ENCODE results near the gene KRTDAP. TPM values are rescaled to one million over a fixed set of nuclear protein-coding genes. Genes with fewer than 3 reads are reported as not detected.

KRTDAP gene
- total and polyA plus RNA-seq, 10 of the 15 experiments (the other 5 are each of a cell fraction or from before 2014, with no cell fraction given) = 0.23 TPM; not detected in 9

DNA sequence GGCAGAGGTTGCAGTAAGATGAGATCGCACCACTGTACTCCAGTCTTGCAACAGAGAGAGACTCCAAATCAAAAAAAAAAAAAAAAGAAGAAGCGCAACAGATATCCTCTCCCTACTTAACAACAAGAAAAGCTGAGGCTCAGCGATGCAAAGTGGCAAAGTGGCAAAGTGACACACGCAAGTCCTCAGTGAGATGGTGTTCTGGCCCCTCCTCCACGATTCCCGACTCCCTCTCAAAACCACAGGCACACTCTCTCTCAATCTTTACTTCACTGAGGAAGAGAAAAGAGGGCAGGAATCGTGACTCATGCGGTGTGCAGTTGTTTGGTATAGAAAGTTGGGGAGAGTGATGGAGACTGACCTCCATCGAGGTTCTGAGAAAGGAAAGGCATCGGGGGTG lies 29.7 kb downstream of the KRTDAP start (continued):
- TF ChIP-seq RUNX3 (IDR thresholded peaks at IDR 0.05; ENCODE audit: low read length) (peak; percentile 36; the same call in 1 of the 2 replicates), SUPT20H (IDR thresholded peaks at IDR 0.05; ENCODE audit: borderline replicate concordance, control insufficient read depth, low read depth, low read length) (no peak), SP1 (IDR thresholded peaks at IDR 0.05; ENCODE audit: low read depth, low read length) (no peak), TCF12 (IDR thresholded peaks at IDR 0.05; ENCODE audit: low read depth, low read length) (no peak), BCL11A (IDR thresholded peaks at IDR 0.05; ENCODE audit: low read depth, low read length) (no peak), ZNF384 (IDR thresholded peaks at IDR 0.05; ENCODE audit: borderline replicate concordance, low read depth, low read length) (peak; percentile 67; the same call in 1 of the 2 replicates), SIN3A (IDR thresholded peaks at IDR 0.05; ENCODE audit: low read depth, low read length) (no peak)
- TF ChIP-seq, protein P1, sequence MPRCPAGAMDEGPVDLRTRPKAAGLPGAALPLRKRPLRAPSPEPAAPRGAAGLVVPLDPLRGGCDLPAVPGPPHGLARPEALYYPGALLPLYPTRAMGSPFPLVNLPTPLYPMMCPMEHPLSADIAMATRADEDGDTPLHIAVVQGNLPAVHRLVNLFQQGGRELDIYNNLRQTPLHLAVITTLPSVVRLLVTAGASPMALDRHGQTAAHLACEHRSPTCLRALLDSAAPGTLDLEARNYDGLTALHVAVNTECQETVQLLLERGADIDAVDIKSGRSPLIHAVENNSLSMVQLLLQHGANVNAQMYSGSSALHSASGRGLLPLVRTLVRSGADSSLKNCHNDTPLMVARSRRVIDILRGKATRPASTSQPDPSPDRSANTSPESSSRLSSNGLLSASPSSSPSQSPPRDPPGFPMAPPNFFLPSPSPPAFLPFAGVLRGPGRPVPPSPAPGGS (IDR thresholded peaks at IDR 0.05; ENCODE audit: borderline replicate concordance, insufficient read depth, low read depth, low read length, poor library complexity, severe bottlenecking) = no peak

DNA sequence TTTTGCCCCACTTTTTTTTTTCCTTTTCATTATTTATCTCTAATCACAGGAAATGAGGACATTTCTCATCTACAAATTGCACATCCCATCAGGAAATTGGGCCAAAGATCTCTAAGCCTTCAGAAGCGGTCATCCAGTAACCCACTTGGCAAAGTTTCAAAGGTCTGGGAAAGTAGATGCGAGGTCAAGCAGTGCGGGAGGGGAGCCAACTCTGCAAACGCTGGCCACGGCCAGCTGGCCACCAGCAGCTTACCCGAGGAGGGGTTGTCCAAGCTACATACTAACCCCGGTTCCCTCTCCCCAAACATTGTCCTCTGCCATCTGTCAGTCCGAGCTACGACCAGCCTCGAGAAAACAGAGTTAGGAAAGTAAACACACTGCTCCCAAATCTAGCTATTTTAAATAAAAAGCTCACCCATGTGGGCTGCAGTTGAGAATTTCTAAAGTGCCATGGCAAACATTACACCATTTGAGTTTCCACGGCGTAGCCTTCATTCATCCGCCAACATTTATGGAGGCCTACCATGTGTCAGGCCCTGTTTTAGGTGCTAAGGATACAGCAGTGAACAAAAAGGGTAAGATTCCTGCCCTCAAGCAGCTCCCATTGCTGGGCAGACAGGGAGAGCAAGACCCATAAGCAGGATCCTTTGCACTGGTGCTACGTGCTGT lies 30.7 kb downstream of the KRTDAP start:
- H3K36me3 ChIP-seq (ENCODE audit: control insufficient read depth in 2 of 2, insufficient read depth in 2 of 2, low read length in 1 of 2) = no peaks in the 10 kb centered on the region
- intact Hi-C loops (cut with micrococcal nuclease; ENCODE audit: unreplicated experiment) = loop anchor here (2.0 kb wide), 1 partner anchor 51 kb away; no protein-coding TSS in a partner anchor
- no peaks in the 10 kb centered on the region for H3K9me3 ChIP-seq (replicated peaks; ENCODE audit: control insufficient read depth, insufficient read depth, low read length)
- 98% methylated on average over 14 of the region's 14 CpGs for WGBS (ENCODE audit: insufficient coverage, insufficient replicate concordance, low lambda C conversion rate, missing lambda C conversion rate)
- H3K27me3 ChIP-seq (replicated peaks in 1 of 2; ENCODE audit: control insufficient read depth in 2 of 2, insufficient read depth in 2 of 2, low read length in 1 of 2) = no peaks in the 10 kb centered on the region
- CTCF ChIA-PET = interaction anchor here (1.1 to 8.5 kb wide), 12 partner anchors 9 to 114 kb away, joined by 3 to 86 read pairs (median 5); partner anchors contain the start of gene FFAR1
- H3K4me2 ChIP-seq (ENCODE audit: control insufficient read depth, insufficient read depth) = peak overlapping the region; percentile 77
- ATAC-seq = no peak
- BruUV-seq (replicated peaks) = TSS peak; percentile 85
- H3K9ac ChIP-seq (ENCODE audit: control insufficient read depth, insufficient read depth, low read length) = peak overlapping the region; percentile 30; the same call in 1 of the 2 replicates
- H3K4me3 ChIP-seq = peak overlapping the region; percentile 7; the same call in 1 of the 2 replicates
- DNase-seq (ENCODE audit: low read depth, low spot score) = no peak
- POLR2A ChIA-PET = interaction anchor here (0.8 to 4.4 kb wide), 8 partner anchors 7 to 127 kb away, joined by 3 to 35 read pairs (median 6); partner anchors contain the start of genes FFAR1 and FFAR2
- in situ Hi-C loops (cut with MboI) = no loop called here
- peaks cover 76% of the 10 kb centered on the region for H3K4me1 ChIP-seq (ENCODE audit: control insufficient read depth, insufficient read depth, low read length)
- no peak overlapping the region for H2AFZ ChIP-seq (ENCODE audit: control insufficient read depth, low read depth, low read length)
- H4K20me1 ChIP-seq (ENCODE audit: control insufficient read depth, insufficient read depth) = no peaks in the 10 kb centered on the region
- no peaks in the 10 kb centered on the region for H3K79me2 ChIP-seq (ENCODE audit: control insufficient read depth, insufficient read depth, low read length)
- SMC1A ChIA-PET (ENCODE audit: uncharacterized antibody, unreplicated experiment) = interaction anchor here (0.6 to 17.4 kb wide), 19 partner anchors 9 to 314 kb away, joined by 3 to 237 read pairs (median 5); partner anchors contain the start of genes CD22, FFAR1, FFAR2 and FFAR3
- RAD21 ChIA-PET (ENCODE audit: unreplicated experiment) = interaction anchor here (0.6 to 8.3 kb wide), 13 partner anchors 9 to 255 kb away, joined by 3 to 110 read pairs (median 32); partner anchors contain the start of genes FFAR2 and FFAR3
- H3K27ac ChIP-seq (ENCODE audit: control insufficient read depth, insufficient read depth) = peak overlapping the region; percentile 41
- FAIRE-seq = no peak
- TF ChIP-seq ZNF207 (IDR thresholded peaks at IDR 0.05; ENCODE audit: borderline replicate concordance) (no peak), RCOR1 (conservative IDR thresholded peaks at IDR 0.05; ENCODE audit: low read depth, low read length) (no peak), HDAC6 (IDR thresholded peaks at IDR 0.05; ENCODE audit: unreplicated experiment) (no peak), RAD21 (IDR thresholded peaks at IDR 0.05; ENCODE audit: insufficient read depth, low read depth, low read length) (no peak), HDGF (IDR thresholded peaks at IDR 0.05) (no peak), CEBPB (IDR thresholded peaks at IDR 0.05; ENCODE audit: borderline replicate concordance in 1 of 2, low read depth in 2 of 2, low read length in 2 of 2) (no peak), SREBF2 (IDR thresholded peaks at IDR 0.05; ENCODE audit: low read length) (no peak), CREB1 (IDR thresholded peaks at IDR 0.05; ENCODE audit: low read depth) (no peak), RB1 (IDR thresholded peaks at IDR 0.05; ENCODE audit: borderline replicate concordance) (no peak)
- TF ChIP-seq, protein P2, sequence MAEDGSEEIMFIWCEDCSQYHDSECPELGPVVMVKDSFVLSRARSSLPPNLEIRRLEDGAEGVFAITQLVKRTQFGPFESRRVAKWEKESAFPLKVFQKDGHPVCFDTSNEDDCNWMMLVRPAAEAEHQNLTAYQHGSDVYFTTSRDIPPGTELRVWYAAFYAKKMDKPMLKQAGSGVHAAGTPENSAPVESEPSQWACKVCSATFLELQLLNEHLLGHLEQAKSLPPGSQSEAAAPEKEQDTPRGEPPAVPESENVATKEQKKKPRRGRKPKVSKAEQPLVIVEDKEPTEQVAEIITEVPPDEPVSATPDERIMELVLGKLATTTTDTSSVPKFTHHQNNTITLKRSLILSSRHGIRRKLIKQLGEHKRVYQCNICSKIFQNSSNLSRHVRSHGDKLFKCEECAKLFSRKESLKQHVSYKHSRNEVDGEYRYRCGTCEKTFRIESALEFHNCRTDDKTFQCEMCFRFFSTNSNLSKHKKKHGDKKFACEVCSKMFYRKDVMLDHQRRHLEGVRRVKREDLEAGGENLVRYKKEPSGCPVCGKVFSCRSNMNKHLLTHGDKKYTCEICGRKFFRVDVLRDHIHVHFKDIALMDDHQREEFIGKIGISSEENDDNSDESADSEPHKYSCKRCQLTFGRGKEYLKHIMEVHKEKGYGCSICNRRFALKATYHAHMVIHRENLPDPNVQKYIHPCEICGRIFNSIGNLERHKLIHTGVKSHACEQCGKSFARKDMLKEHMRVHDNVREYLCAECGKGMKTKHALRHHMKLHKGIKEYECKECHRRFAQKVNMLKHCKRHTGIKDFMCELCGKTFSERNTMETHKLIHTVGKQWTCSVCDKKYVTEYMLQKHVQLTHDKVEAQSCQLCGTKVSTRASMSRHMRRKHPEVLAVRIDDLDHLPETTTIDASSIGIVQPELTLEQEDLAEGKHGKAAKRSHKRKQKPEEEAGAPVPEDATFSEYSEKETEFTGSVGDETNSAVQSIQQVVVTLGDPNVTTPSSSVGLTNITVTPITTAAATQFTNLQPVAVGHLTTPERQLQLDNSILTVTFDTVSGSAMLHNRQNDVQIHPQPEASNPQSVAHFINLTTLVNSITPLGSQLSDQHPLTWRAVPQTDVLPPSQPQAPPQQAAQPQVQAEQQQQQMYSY (CRISPR knock-in tag; IDR thresholded peaks at IDR 0.05) = no peak

Data from GM12878 (cell line).